Measurements from ENCODE around the gene LCP1.

DNA sequence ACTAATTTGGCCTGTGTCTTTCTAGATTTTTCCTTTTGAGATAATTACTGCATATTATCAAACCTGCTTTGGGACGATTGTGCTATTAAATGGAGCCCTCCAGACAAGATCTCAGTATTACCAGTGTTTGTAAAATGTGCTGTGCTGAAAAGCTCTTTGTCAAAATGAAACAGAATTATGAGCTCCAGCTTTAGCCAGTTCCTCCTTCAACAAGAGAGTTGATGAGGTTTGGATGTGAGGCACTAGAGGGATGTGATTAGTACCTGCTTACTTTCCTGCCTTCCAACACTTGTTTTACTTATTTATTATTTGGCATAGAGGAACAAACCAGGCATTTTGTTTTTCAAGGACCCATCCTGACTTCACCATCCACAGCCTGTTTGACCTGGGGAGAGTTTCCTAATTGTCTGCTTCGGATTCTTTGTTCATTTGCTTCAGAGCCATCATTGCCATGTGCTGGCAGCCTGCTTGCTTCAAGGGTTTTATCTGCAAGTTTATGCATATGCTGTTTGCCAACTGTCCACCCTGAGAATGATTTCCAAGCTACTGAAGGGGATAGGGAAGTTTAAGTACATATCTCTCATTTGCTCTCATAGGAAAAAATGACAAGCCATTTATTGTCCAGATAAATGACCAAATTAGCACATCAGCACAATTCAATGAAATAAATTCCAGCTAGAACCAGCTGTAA is 44.2 kb downstream of the LCP1 start:
- TF ChIP-seq EZH2 (IDR thresholded peaks at IDR 0.05; ENCODE audit: insufficient read depth, low read length): no peak
- no peak for TF ChIP-seq CTCF (IDR thresholded peaks at IDR 0.05; ENCODE audit: insufficient read depth, low read depth, low read length)
